Neural cell (in vitro differentiated cells): ENCODE measurements around the gene ZNF563. TPM values are rescaled to one million over a fixed set of nuclear protein-coding genes. Genes with fewer than 3 reads are reported as not detected.

ENCODE experiments used
- H2AFZ ChIP-seq: fragments of 200-600, 300-800 bp; sonication (generic), shearing (Covaris generic); 2 replicates; pipeline ENCODE4 v1.6.0; 2014; ENCODE audit warnings: low read depth, mild to moderate bottlenecking, antibody characterized with exemption, low read length, moderate library complexity
- H3F3A ChIP-seq: fragments of 200-600 bp; shearing (Covaris generic); 2 replicates; pipeline ENCODE4 v1.6.1; 2016; ENCODE audit warnings: mild to moderate bottlenecking, moderate library complexity, mixed read lengths, antibody characterized with exemption, low read length; ENCODE audit not compliant: insufficient read depth, poor library complexity, severe bottlenecking
- H3K27ac ChIP-seq: fragments of 200-600, 300-800 bp; sonication (generic), shearing (Covaris generic); 2 replicates; pipeline ENCODE4 v1.5.1; 2014; ENCODE audit warnings: mild to moderate bottlenecking, low read length, moderate library complexity
- H3K27me3 ChIP-seq: fragments of 300-800, 200-600 bp; sonication (generic), shearing (Covaris generic); 2 replicates; pipeline ENCODE4 v1.6.0; 2014; ENCODE audit warnings: mild to moderate bottlenecking, low read depth, low read length, moderate library complexity; ENCODE audit not compliant: insufficient read depth
- H3K36me3 ChIP-seq: fragments of 300-800, 200-600 bp; sonication (generic), shearing (Covaris generic); 2 replicates; pipeline ENCODE4 v1.5.1; 2014; ENCODE audit warnings: mild to moderate bottlenecking, antibody characterized with exemption, low read length, moderate library complexity; ENCODE audit not compliant: insufficient read depth
- H3K4me2 ChIP-seq: fragments of 300-800, 200-600 bp; sonication (generic), shearing (Covaris generic); 2 replicates; pipeline ENCODE4 v1.6.0; 2014; ENCODE audit warnings: mild to moderate bottlenecking, low read length
- H3K4me3 ChIP-seq: fragments of 300-800, 200-600 bp; sonication (generic), shearing (Covaris generic); 2 replicates; pipeline ENCODE4 v1.5.1; 2014; ENCODE audit warnings: mild to moderate bottlenecking, low read length, moderate library complexity
- H3K79me2 ChIP-seq: fragments of 200-600 bp; shearing (Covaris generic); replicated peaks from 2 replicates; pipeline ENCODE4 v1.6.0; 2014; ENCODE audit warnings: mild to moderate bottlenecking, low read length, moderate library complexity; ENCODE audit not compliant: insufficient read depth
- H3K9ac ChIP-seq: fragments of 300-800, 200-600 bp; sonication (generic), shearing (Covaris generic); 2 replicates; pipeline ENCODE4 v1.6.1; 2016; ENCODE audit warnings: mild to moderate bottlenecking, low read length, mixed read lengths
- H3K9me2 ChIP-seq: fragments of 200-600 bp; shearing (Covaris generic); 2 replicates; pipeline ENCODE4 v1.6.1; 2016; ENCODE audit warnings: mild to moderate bottlenecking, low read length, mixed read lengths; ENCODE audit not compliant: insufficient read depth
- H3K9me3 ChIP-seq: fragments of 200-600, 300-800 bp; sonication (generic), shearing (Covaris generic); 2 replicates; pipeline ENCODE4 v1.6.1; 2016; ENCODE audit warnings: mild to moderate bottlenecking, mixed run types, low read length, moderate library complexity, mixed read lengths
- H4K20me1 ChIP-seq: fragments of 200-600 bp; shearing (Covaris generic); 2 replicates; pipeline ENCODE4 v1.6.1; 2016; ENCODE audit warnings: mild to moderate bottlenecking, mixed run types; ENCODE audit not compliant: insufficient read depth
- CTCF ChIP-seq: fragments of 450-650 bp; IDR thresholded peaks from 2 replicates; pipeline ENCODE4 v1.5.1; 2014; ENCODE audit warnings: antibody characterized with exemption, mild to moderate bottlenecking, moderate library complexity; ENCODE audit not compliant: poor library complexity, severe bottlenecking
- EP300 ChIP-seq: fragments of 450-650 bp; conservative IDR thresholded peaks from 2 replicates; pipeline ENCODE4 v1.6.1; 2014; ENCODE audit warnings: antibody characterized with exemption, mild to moderate bottlenecking, moderate library complexity; ENCODE audit not compliant: poor library complexity, severe bottlenecking
- EZH2 ChIP-seq: fragments of 200-600, 300-800 bp; shearing (Covaris generic), sonication (generic); IDR thresholded peaks from 2 replicates; pipeline ENCODE4 v1.6.1; 2014; ENCODE audit warnings: antibody characterized with exemption, low read length, borderline replicate concordance, mild to moderate bottlenecking; ENCODE audit not compliant: insufficient read depth, poor library complexity, severe bottlenecking
- MXI1 ChIP-seq: fragments of 450-650 bp; conservative IDR thresholded peaks from 2 replicates; pipeline ENCODE4 v1.6.1; 2014; ENCODE audit warnings: antibody characterized with exemption, mild to moderate bottlenecking; ENCODE audit not compliant: poor library complexity, severe bottlenecking
- POLR2AphosphoS5 ChIP-seq: IDR thresholded peaks from 2 replicates; pipeline ENCODE4 v1.6.1; 2012
- RAD21 ChIP-seq: fragments of 450-650 bp; conservative IDR thresholded peaks from 2 replicates; pipeline ENCODE4 v1.6.1; 2014; ENCODE audit warnings: antibody characterized with exemption, mild to moderate bottlenecking, moderate library complexity
- REST ChIP-seq: IDR thresholded peaks from 2 replicates; pipeline ENCODE4 v1.6.1; 2012; ENCODE audit warnings: borderline replicate concordance
- SMC3 ChIP-seq: fragments of 450-650 bp; conservative IDR thresholded peaks from 2 replicates; pipeline ENCODE4 v1.6.1; 2014; ENCODE audit warnings: antibody characterized with exemption, mild to moderate bottlenecking, moderate library complexity; ENCODE audit not compliant: poor library complexity
- TAF1 ChIP-seq: IDR thresholded peaks from 2 replicates; pipeline ENCODE4 v1.6.1; 2012; ENCODE audit warnings: low read depth
- polyA minus RNA-seq: library from RNA; depleted of rRNA, polyadenylated mRNA; stranded (reverse); fragments of >200 nt; gene quantifications from 2 replicates; pipeline ENCODE4 v1.2.3, GENCODE V29; 2014
- polyA plus RNA-seq: library from polyadenylated mRNA; depleted of rRNA; stranded (reverse); fragments of >200 nt; gene quantifications from 2 replicates; pipeline ENCODE4 v1.2.3, GENCODE V29; 2014

Gene ZNF563
- polyA plus RNA-seq = 1.7 and 3.6 TPM in 2 replicates
- 2.2 TPM in 2 replicates for polyA minus RNA-seq

- peak within 1 kb of the TSS; percentile 52 for H2AFZ ChIP-seq
- H3K9ac ChIP-seq = peak within 1 kb of the TSS; percentile 62
Observed at GRCh38 chr19:12333162-12334159, at the start of gene ZNF563. Gene ZNF563 (minus strand): TSS chr19:12333633. CDS start chr19:12333482, 151 bp downstream.

More at GRCh38 chr19:12333162-12334159, at the start of gene ZNF563:
- no peaks in the 10 kb centered on the region for H3K9me2 ChIP-seq
- no peaks in the 10 kb centered on the region for H3K9me3 ChIP-seq
- peak within 1 kb of the TSS; percentile 81 for H3K4me3 ChIP-seq
- H3K27me3 ChIP-seq = peaks cover 5% of the 10 kb centered on the region
- no peaks in the 10 kb centered on the region for H4K20me1 ChIP-seq
- peak within 1 kb of the TSS; percentile 33 for H3K27ac ChIP-seq
- no peaks in the 10 kb centered on the region for H3K36me3 ChIP-seq
- no peak for TF ChIP-seq CTCF
- peak; percentile 63 for TF ChIP-seq EP300
- TF ChIP-seq POLR2AphosphoS5 = peak; percentile 74
- peak; percentile 69 for TF ChIP-seq REST
- TF ChIP-seq TAF1 = peak; percentile 57
- peak; percentile 59 for TF ChIP-seq SMC3
- TF ChIP-seq MXI1 = peak; percentile 87
- no peak for TF ChIP-seq EZH2
- peak; percentile 47 for TF ChIP-seq RAD21
- no peaks in the 10 kb centered on the region for H3K79me2 ChIP-seq
- no peaks in the 10 kb centered on the region for H3F3A ChIP-seq
- peak within 1 kb of the TSS; percentile 48 for H3K4me2 ChIP-seq
